CD4-positive, alpha-beta T cell (primary cell): Measurements from ENCODE around the gene PSAPL1. TPM values are rescaled to one million over a fixed set of nuclear protein-coding genes. Genes with fewer than 3 reads are reported as not detected.

Experiments
- ATAC-seq: fragments of 200-7000 bp; cut with Tn5 transposase; one replicate; pipeline ENCODE4 v1.10.0; 2022; ENCODE audit warnings: mild to moderate bottlenecking; ENCODE audit not compliant: poor library complexity
- CTCF ChIA-PET: fragments of 350-600 bp; sonication (Branson Sonifier 250); formaldehyde crosslinking; loops from one replicate; lab custom pipeline; 2021; ENCODE audit warnings: antibody characterized with exemption, inconsistent platforms; lab: Charles Lee
- POLR2A ChIA-PET: fragments of 350-600 bp; sonication (Branson Sonifier 250); formaldehyde crosslinking; loops from one replicate; lab custom pipeline; 2021; ENCODE audit warnings: antibody characterized with exemption, inconsistent platforms; lab: Charles Lee
- DNase-seq, 14 experiments: peaks; one replicate each; pipeline ENCODE4 v3.0.0-alpha.2; 2013 to 2020; ENCODE audit warnings: mixed read lengths in 2 of 14
- H3K27ac ChIP-seq, 2 donors: one replicate each; pipeline versions ENCODE4 v1.5.1 to v1.7.0; 2013; ENCODE audit warnings: low read length in 2 of 2, low read depth in 1 of 2, mild to moderate bottlenecking in 1 of 2
- H3K27me3 ChIP-seq, 2 experiments: 1 replicate in 1 of 2; 2 replicates in 1 of 2; pipeline versions ENCODE4 v1.6.1 to v1.7.0; 2013; ENCODE audit warnings: low read length in 2 of 2, control low read depth in 1 of 2, mild to moderate bottlenecking in 1 of 2, moderate library complexity in 1 of 2; ENCODE audit not compliant: insufficient read depth in 2 of 2, control insufficient read depth in 1 of 2
- H3K36me3 ChIP-seq: one replicate; pipeline ENCODE4 v1.6.1; 2013; ENCODE audit warnings: low read length, control low read depth; ENCODE audit not compliant: insufficient read depth
- H3K4me1 ChIP-seq: one replicate; pipeline ENCODE4 v1.6.1; 2013; ENCODE audit warnings: low read length, control low read depth; ENCODE audit not compliant: insufficient read depth
- H3K4me3 ChIP-seq: one replicate; pipeline ENCODE4 v1.5.1; 2013; ENCODE audit warnings: mild to moderate bottlenecking, low read length, moderate library complexity
- H3K9me3 ChIP-seq, 2 experiments: 1 replicate in 1 of 2; 2 replicates in 1 of 2; pipeline versions ENCODE4 v1.6.1 to v1.7.0; 2013; ENCODE audit warnings: low read length in 2 of 2, mild to moderate bottlenecking in 2 of 2, control low read depth in 1 of 2, moderate library complexity in 1 of 2; ENCODE audit not compliant: control insufficient read depth in 1 of 2, insufficient read depth in 1 of 2
- H3K27ac Mint-ChIP-seq: one replicate; pipeline ENCODE4 v1.8.0; 2020; ENCODE audit warnings: mixed read lengths
- H3K27me3 Mint-ChIP-seq: one replicate; pipeline ENCODE4 v1.8.0; 2021; ENCODE audit warnings: mixed read lengths
- H3K36me3 Mint-ChIP-seq: one replicate; pipeline ENCODE4 v1.8.0; 2021; ENCODE audit warnings: low read depth, mixed read lengths
- H3K4me1 Mint-ChIP-seq: one replicate; pipeline ENCODE4 v1.8.0; 2021; ENCODE audit warnings: low read depth, mixed read lengths
- H3K4me3 Mint-ChIP-seq: one replicate; pipeline ENCODE4 v1.8.0; 2020; ENCODE audit warnings: mild to moderate bottlenecking, mixed read lengths
- H3K9me3 Mint-ChIP-seq: one replicate; pipeline ENCODE4 v1.8.0; 2020; ENCODE audit warnings: mixed read lengths
- intact Hi-C, 2 experiments: fragments of 100-400 bp; cut with DNase I in 1 of 2; cut with micrococcal nuclease in 1 of 2; formaldehyde crosslinking; loops; one replicate each; pipeline versions ENCODE4 v1.15.1 to v1.9.0; 2023 to 2025; cut with DNase I, micrococcal nuclease
- total RNA-seq, 174 experiments: library from RNA in 2 of 174; stranded (reverse) in 2 of 174; gene quantifications; one replicate each; pipeline ENCODE4 v1.2.3 and lab custom pipeline; 2021 to 2026
- TF ChIP-seq, protein P1 (sequence below): fragments of 200-600 bp; IDR thresholded peaks from one replicate; pipeline ENCODE4 v1.8.0; 2022; ENCODE audit warnings: antibody characterized with exemption, mild to moderate bottlenecking

The PSAPL1 gene
- total RNA-seq, 2 experiments from 2014 or later, result not detected

DNA sequence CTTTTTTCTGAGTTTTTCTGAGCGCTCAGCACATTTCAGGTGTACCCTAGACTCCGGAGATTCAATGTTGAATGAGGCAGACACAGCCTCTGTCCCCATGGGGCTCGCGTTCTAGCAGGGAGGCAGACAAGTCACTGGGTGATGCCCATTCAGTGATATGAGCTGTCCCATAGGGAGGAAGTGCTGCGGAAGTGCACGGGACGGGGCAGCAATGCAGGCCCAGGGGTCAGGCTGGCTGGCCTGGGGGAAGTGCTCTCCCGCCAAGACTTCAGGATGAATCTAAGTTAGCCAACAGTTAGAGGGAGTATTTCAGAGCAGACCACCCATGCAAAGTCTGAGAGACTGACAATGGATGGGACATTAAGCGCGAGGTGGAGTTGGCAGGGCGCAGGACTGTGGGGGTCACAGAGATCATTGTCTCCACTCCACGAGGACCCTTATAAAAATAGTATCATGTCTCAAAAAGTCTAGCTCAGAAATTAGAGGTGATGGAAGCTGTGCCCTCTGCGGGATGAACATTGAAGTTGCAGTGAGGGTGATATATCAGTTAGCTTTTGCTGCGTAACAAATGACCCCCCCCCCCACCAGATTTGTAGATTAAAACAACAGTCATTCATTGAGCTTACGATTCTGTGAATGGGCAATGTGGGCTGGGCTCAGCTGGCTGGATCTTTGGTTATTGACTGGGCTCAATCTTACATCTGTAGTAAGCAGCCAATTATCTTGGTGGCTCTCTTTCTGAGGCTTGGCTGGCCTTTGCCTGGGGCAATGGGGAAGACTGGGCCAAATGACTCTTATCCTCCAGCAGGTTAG lies 16.4 kb downstream of the PSAPL1 start:
- no peak for DNase-seq
- Mint-ChIP-seq H3K27me3 (peaks cover 30% of the 10 kb centered on the region), H3K9me3 (no peaks in the 10 kb centered on the region), H3K27ac (no peak overlapping the region), H3K4me3 (no peak overlapping the region), H3K36me3 (no peaks in the 10 kb centered on the region), H3K4me1 (no peaks in the 10 kb centered on the region)
- no peaks in the 10 kb centered on the region for H3K36me3 ChIP-seq
- H3K27ac ChIP-seq, result no peak overlapping the region
- no peak for ATAC-seq
- H3K27me3 ChIP-seq, result peaks cover 8 to 9% of the 10 kb centered on the region in 2 experiments
- TF ChIP-seq, protein P1, sequence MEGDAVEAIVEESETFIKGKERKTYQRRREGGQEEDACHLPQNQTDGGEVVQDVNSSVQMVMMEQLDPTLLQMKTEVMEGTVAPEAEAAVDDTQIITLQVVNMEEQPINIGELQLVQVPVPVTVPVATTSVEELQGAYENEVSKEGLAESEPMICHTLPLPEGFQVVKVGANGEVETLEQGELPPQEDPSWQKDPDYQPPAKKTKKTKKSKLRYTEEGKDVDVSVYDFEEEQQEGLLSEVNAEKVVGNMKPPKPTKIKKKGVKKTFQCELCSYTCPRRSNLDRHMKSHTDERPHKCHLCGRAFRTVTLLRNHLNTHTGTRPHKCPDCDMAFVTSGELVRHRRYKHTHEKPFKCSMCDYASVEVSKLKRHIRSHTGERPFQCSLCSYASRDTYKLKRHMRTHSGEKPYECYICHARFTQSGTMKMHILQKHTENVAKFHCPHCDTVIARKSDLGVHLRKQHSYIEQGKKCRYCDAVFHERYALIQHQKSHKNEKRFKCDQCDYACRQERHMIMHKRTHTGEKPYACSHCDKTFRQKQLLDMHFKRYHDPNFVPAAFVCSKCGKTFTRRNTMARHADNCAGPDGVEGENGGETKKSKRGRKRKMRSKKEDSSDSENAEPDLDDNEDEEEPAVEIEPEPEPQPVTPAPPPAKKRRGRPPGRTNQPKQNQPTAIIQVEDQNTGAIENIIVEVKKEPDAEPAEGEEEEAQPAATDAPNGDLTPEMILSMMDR, result no peak
- no peak overlapping the region for H3K4me3 ChIP-seq
- ChIA-PET CTCF (interaction anchor here (0.6 kb wide), 1 partner anchor 682 kb away, joined by 4 read pairs; no protein-coding TSS in a partner anchor), POLR2A (no interaction called here)
- H3K9me3 ChIP-seq, result peaks cover 0 to 16% of the 10 kb centered on the region in 2 experiments
- no peaks in the 10 kb centered on the region for H3K4me1 ChIP-seq
- intact Hi-C loops, result no loop called here

DNA sequence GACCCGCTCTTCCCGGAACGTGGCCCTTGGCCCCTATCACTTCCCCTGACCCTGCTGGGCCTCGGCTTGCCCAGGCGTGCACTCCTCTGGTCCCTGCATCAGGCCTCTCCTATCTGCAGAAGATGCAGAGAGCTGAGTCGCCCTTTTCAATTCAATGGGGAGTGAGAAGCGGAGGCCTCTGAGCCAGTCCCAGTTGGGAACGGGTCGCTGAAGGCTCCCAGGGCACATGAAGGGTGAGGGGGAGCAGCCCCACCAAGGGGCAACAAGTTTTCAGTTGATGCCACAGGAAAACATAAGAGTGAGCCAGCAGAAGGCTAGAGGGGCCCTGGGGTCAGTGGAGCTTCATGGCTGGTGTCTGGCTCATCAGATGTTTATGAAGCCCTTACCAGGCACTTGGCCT lies 17.1 kb downstream of the PSAPL1 start:
- intact Hi-C loops, result no loop called here
- H3K27ac Mint-ChIP-seq, result no peak overlapping the region
- ChIA-PET POLR2A (no interaction called here), CTCF (no interaction called here)
- H3K4me3 Mint-ChIP-seq, result no peak overlapping the region
- H3K27me3 ChIP-seq, result peaks cover 8 to 9% of the 10 kb centered on the region in 2 experiments
- TF ChIP-seq, protein P1, result no peak
- DNase-seq (no peak), ATAC-seq (no peak)
- no peak overlapping the region for H3K27ac ChIP-seq
- no peaks in the 10 kb centered on the region for H3K36me3 ChIP-seq
- H3K9me3 ChIP-seq, result peaks cover 0 to 16% of the 10 kb centered on the region in 2 experiments
- no peak overlapping the region for H3K4me3 ChIP-seq
- H3K9me3 Mint-ChIP-seq, result no peaks in the 10 kb centered on the region
- peaks cover 30% of the 10 kb centered on the region for H3K27me3 Mint-ChIP-seq
- no peaks in the 10 kb centered on the region for H3K36me3 Mint-ChIP-seq
- H3K4me1 ChIP-seq, result no peaks in the 10 kb centered on the region
- H3K4me1 Mint-ChIP-seq, result no peaks in the 10 kb centered on the region

DNA sequence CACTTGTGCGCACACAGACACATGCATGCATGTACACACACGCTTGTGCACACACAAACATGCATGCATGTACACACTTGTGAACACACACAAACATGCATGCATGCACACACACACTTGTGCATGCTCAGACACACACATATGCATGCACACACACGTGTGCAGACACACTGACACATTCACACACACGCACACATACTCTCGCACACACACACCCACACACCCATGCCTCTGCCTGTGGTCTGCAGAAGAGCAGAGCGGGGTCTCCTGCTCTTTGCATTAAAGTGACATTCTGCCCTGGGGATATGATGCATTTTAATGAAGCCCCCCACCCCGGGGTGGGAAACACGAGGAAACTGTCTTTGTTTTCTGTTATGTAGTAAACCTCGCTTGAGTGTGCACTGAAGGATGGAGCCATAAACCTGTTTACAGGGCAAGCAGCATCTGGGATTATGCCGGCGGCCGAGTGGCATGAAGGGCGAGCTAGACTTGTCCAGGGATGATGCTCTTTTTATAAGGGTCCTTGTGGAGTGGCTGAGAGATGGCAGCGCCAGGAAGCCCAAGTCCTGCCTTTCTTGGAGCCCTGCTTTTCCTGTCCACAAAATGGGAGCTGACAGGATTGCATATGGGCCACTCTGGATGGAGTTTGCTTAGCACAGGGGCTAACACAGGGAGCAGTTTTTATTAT lies 17.8 kb downstream of the PSAPL1 start:
- H3K4me3 ChIP-seq, result no peak overlapping the region
- Mint-ChIP-seq H3K36me3 (no peaks in the 10 kb centered on the region), H3K9me3 (no peaks in the 10 kb centered on the region), H3K27ac (no peak overlapping the region), H3K4me3 (no peak overlapping the region), H3K4me1 (no peaks in the 10 kb centered on the region), H3K27me3 (peaks cover 34% of the 10 kb centered on the region)
- TF ChIP-seq, protein P1, result no peak
- intact Hi-C loops, result no loop called here
- no peak for ATAC-seq
- no peaks in the 10 kb centered on the region for H3K4me1 ChIP-seq
- peaks cover 0 to 24% of the 10 kb centered on the region in 2 experiments for H3K9me3 ChIP-seq
- DNase-seq, result no peak
- no peaks in the 10 kb centered on the region for H3K36me3 ChIP-seq
- peaks cover 8 to 9% of the 10 kb centered on the region in 2 experiments for H3K27me3 ChIP-seq
- POLR2A ChIA-PET, result no interaction called here
- H3K27ac ChIP-seq, result no peak overlapping the region
- CTCF ChIA-PET, result no interaction called here
